Neutrophil (primary cell): Measurements from ENCODE around the gene PCP4L1.

Experiments
- H3K27ac ChIP-seq: fragments of 200-600 bp; sonication (generic); 2 replicates; pipeline ENCODE4 v1.5.1; 2016; ENCODE audit warnings: mild to moderate bottlenecking, moderate library complexity
- H3K27me3 ChIP-seq: fragments of 200-600 bp; sonication (generic); 2 replicates; pipeline ENCODE4 v1.6.0; 2016; ENCODE audit warnings: mild to moderate bottlenecking
- H3K36me3 ChIP-seq: fragments of 200-600 bp; sonication (generic); 2 replicates; pipeline ENCODE4 v1.5.1; 2017
- H3K4me1 ChIP-seq, 2 experiments: fragments of 200-600 bp in 1 of 2; sonication (generic) in 1 of 2; 1 replicate in 1 of 2; 2 replicates in 1 of 2; pipeline versions ENCODE4 v1.5.1 to v1.6.1; 2013 to 2016; ENCODE audit warnings: low read depth in 1 of 2, low read length in 1 of 2, mild to moderate bottlenecking in 1 of 2, moderate library complexity in 1 of 2; ENCODE audit not compliant: control insufficient read depth in 1 of 2, insufficient read depth in 1 of 2
- H3K4me3 ChIP-seq, 2 experiments: fragments of 200-600 bp in 1 of 2; sonication (generic) in 1 of 2; 1 replicate in 1 of 2; 2 replicates in 1 of 2; pipeline ENCODE4 v1.5.1; 2013 to 2016; ENCODE audit warnings: low read depth in 1 of 2, low read length in 1 of 2, mild to moderate bottlenecking in 1 of 2, moderate library complexity in 1 of 2
- H3K9me3 ChIP-seq: fragments of 200-600 bp; sonication (generic); 2 replicates; pipeline ENCODE4 v1.5.1; 2016
- CTCF ChIP-seq: fragments of 200-600 bp; sonication (generic); IDR thresholded peaks from 2 replicates; pipeline ENCODE4 v1.5.1; 2016; ENCODE audit warnings: antibody characterized with exemption

Gene PCP4L1

DNA sequence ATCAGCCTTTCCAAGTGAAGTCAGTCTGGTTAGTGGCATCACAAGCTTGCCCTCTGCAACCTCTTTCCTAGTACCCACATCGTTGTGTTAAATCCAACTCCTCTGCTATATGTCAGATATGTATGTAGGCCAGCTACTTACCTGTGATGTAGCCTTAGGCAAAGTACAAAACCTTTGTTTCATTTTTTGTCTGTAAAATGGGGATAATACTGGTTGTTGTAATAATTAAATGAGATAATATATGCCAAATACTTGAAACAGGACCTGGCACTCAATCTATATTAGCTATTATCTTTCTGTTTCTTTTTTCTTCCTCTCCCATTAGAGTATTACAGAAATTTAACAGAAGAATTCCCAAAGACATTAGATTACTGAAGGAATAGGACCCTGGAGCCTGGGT is 1.2 kb downstream of the PCP4L1 start:
- TF ChIP-seq CTCF: no peak
- no peaks in the 10 kb centered on the region for H3K36me3 ChIP-seq
- no peak overlapping the region for H3K4me3 ChIP-seq
- H3K27me3 ChIP-seq: peaks cover 68% of the 10 kb centered on the region
- peaks cover 4 to 8% of the 10 kb centered on the region in 2 experiments for H3K4me1 ChIP-seq
- no peak overlapping the region for H3K27ac ChIP-seq
- H3K9me3 ChIP-seq: peaks cover 11% of the 10 kb centered on the region

DNA sequence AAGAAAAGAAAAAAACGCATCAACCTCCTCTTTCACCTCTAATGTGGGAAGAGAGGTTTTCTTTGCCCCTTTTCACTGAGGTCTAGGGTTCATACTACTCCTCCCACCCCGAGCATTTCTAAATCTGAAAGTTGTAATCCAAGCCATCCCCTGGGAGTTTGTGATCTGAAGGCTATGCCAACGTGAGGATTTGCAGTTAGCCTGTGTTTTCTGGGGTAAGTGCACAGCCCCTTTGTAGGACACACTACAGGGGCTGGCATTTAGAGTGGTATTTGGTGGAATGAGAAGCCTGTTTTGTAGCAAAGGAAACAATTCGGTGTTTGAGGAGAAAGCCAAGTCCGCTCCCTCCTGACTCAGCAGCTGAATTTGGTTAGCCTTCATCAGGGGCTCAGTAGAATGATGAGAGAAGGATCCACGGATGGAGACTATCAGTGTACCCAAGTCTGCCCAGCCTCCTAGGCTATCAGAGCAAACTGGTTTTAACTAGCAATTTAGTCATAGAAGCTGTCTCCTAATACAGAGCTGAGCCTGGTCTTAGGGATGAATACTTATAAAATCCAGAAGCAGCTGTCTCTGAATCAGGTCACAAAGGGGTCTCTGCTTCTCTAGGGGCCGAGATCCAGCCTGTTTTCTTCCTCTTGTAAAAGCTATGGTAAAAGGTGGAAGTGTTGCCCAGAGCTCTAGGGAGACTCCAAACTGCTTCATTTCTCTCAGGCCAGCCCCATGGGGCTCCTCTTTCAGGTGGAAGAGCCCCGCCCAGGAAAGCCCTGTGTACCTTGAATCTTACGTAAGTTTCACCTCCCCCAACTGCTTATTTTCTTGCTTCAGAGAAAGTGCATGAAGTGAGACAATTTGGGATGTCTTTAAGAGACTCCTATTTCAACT is 2.1 kb downstream of the PCP4L1 start:
- Histone ChIP-seq H3K27ac (no peak overlapping the region), H3K4me3 (no peak overlapping the region), H3K9me3 (peaks cover 11% of the 10 kb centered on the region), H3K36me3 (no peaks in the 10 kb centered on the region), H3K27me3 (peaks cover 68% of the 10 kb centered on the region), H3K4me1 (peaks cover 4 to 8% of the 10 kb centered on the region in 2 experiments)
- no peak for TF ChIP-seq CTCF

GRCh38 chr1:161261261-161262235 is 3.0 kb downstream of the PCP4L1 start:
- H3K4me1 ChIP-seq: peaks cover 4 to 8% of the 10 kb centered on the region in 2 experiments
- no peak for TF ChIP-seq CTCF
- peaks cover 11% of the 10 kb centered on the region for H3K9me3 ChIP-seq
- H3K27me3 ChIP-seq: peaks cover 66% of the 10 kb centered on the region
- no peak overlapping the region for H3K27ac ChIP-seq
- H3K4me3 ChIP-seq: no peak overlapping the region
- no peaks in the 10 kb centered on the region for H3K36me3 ChIP-seq

DNA sequence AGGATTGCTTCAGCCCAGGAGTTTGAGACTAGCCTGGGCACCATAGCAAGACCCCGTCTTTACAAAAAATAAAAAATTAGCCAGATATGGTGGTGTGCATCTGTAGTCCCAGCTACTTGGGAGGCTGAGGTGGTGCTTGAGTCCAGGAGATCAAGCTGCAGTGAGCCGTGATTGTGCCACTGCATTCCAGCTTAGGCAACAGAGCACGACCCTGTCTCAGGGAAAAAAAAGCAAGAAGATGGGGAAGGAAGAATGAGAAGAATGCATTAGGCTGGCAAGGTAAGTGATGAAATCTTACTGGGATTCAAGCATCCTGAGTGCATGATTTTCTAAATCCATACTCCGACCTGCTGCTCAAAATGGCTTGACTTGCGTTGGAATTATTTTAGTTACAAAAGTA is 6.8 kb downstream of the PCP4L1 start:
- Histone ChIP-seq H3K4me3 (no peak overlapping the region), H3K27me3 (peaks cover 28% of the 10 kb centered on the region), H3K4me1 (no peaks in the 10 kb centered on the region), H3K27ac (no peak overlapping the region), H3K36me3 (no peaks in the 10 kb centered on the region), H3K9me3 (no peaks in the 10 kb centered on the region)
- TF ChIP-seq CTCF: no peak

DNA sequence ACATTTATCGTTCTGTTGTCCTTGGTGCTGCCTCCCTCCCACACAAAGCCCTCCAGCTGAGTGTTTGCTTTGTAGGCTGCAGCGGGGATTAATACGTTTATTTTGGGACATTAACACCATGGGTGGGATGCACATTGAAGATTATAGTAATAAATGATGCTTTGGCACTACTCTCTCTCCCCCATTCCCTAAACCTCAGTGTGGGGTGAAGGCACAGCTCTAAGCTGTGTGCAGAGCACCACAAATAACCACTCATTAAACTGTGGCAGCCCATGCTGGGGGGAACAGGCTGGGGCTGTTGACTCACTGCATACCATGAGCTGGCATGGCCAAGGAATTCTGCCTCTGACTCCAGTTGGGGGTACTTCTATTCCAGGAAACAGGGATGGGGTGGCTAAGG is 7.7 kb downstream of the PCP4L1 start:
- Histone ChIP-seq H3K27ac (no peak overlapping the region), H3K4me3 (no peak overlapping the region), H3K9me3 (no peaks in the 10 kb centered on the region), H3K36me3 (no peaks in the 10 kb centered on the region), H3K4me1 (no peaks in the 10 kb centered on the region), H3K27me3 (peaks cover 19% of the 10 kb centered on the region)
- TF ChIP-seq CTCF: no peak
